Activated T-cell treated with anti-CD3 and anti-CD28 coated beads, Interleukin-2, amount 50 U/mL, for 4 hours (primary cell): ENCODE measurements around the gene YWHAH. TPM values are rescaled to one million over a fixed set of nuclear protein-coding genes. Genes with fewer than 3 reads are reported as not detected.
A peak's percentile ranks its signal among the peaks of the same experiment; 100 is the strongest.
"Not testable (repeated sequence)": the region's sequence is repeated elsewhere in the genome, so short reads cannot be mapped to it uniquely, and the experiment has no call there.

Experiments used
- ATAC-seq, 2 donors: fragments of 200-7000 bp; cut with Tn5 transposase; one replicate each; pipeline ENCODE4 v1.10.0; 2021
- DNase-seq: peaks from one replicate; pipeline ENCODE4 v3.0.0-alpha.2; 2020
- H3K27me3 Mint-ChIP-seq: one replicate; pipeline ENCODE4 v1.8.0; 2021; ENCODE audit warnings: low read depth, mixed read lengths
- H3K36me3 Mint-ChIP-seq: one replicate; pipeline ENCODE4 v1.8.0; 2022; ENCODE audit warnings: mixed read lengths; ENCODE audit not compliant: insufficient read depth
- H3K4me1 Mint-ChIP-seq: one replicate; pipeline ENCODE4 v1.8.0; 2021; ENCODE audit warnings: low read depth, mixed read lengths
- H3K4me3 Mint-ChIP-seq: one replicate; pipeline ENCODE4 v1.8.0; 2021; ENCODE audit warnings: mild to moderate bottlenecking, moderate library complexity, mixed read lengths
- H3K9me3 Mint-ChIP-seq: one replicate; pipeline ENCODE4 v1.8.0; 2021; ENCODE audit warnings: mixed read lengths
- total RNA-seq, 3 donors: library from RNA; stranded (reverse); gene quantifications; one replicate each; pipeline ENCODE4 v1.2.1, GENCODE V29; 2021

YWHAH gene
- total RNA-seq, 3 donors from 2014 or later = 63.0 to 88.6 (median 78.1) TPM

GRCh38 chr22:31970490-31971444 lies 26.4 kb downstream of the YWHAH start:
- Mint-ChIP-seq H3K9me3 (no peaks in the 10 kb centered on the region), H3K36me3 (no peaks in the 10 kb centered on the region), H3K4me1 (peaks cover 12% of the 10 kb centered on the region), H3K27me3 (peaks cover 2% of the 10 kb centered on the region), H3K4me3 (peak overlapping the region; percentile 75)
- ATAC-seq (peak; percentile 93 to 96), DNase-seq (peak; percentile 87)

GRCh38 chr22:31972180-31972579 lies 27.8 kb downstream of the YWHAH start:
- ATAC-seq = no peak

GRCh38 chr22:31973739-31974138 lies 29.4 kb downstream of the YWHAH start:
- no peaks in the 10 kb centered on the region for H3K36me3 Mint-ChIP-seq
- peaks cover 15% of the 10 kb centered on the region for H3K4me1 Mint-ChIP-seq
- ATAC-seq (no peak), DNase-seq (no peak)
- H3K27me3 Mint-ChIP-seq = peaks cover 2% of the 10 kb centered on the region
- no peaks in the 10 kb centered on the region for H3K9me3 Mint-ChIP-seq
- H3K4me3 Mint-ChIP-seq = no peak overlapping the region

More at GRCh38 chr22:31972180-31972579, 27.8 kb downstream of the YWHAH start:
- Mint-ChIP-seq H3K27me3 (peaks cover 2% of the 10 kb centered on the region), H3K4me3 (no peak overlapping the region), H3K9me3 (no peaks in the 10 kb centered on the region), H3K4me1 (peaks cover 14% of the 10 kb centered on the region), H3K36me3 (no peaks in the 10 kb centered on the region)
- DNase-seq = no peak

- DNase-seq = peak; percentile 74
- no peak overlapping the region for H3K4me3 Mint-ChIP-seq
- no peaks in the 10 kb centered on the region for H3K9me3 Mint-ChIP-seq
- H3K4me1 Mint-ChIP-seq = peaks cover 3% of the 10 kb centered on the region
- H3K36me3 Mint-ChIP-seq = no peaks in the 10 kb centered on the region
- H3K27me3 Mint-ChIP-seq = peaks cover 2% of the 10 kb centered on the region
- ATAC-seq = peak; percentile 92 to 95
These were observed 33.0 kb downstream of the YWHAH start for GRCh38 chr22:31977141-31977841.

GRCh38 chr22:31977939-31978338 lies 33.6 kb downstream of the YWHAH start:
- Mint-ChIP-seq H3K27me3 (peaks cover 2% of the 10 kb centered on the region), H3K4me1 (peaks cover 3% of the 10 kb centered on the region), H3K36me3 (no peaks in the 10 kb centered on the region), H3K9me3 (no peaks in the 10 kb centered on the region), H3K4me3 (no peak overlapping the region)
- no peak for ATAC-seq
- no peak for DNase-seq

GRCh38 chr22:31980628-31981027 lies 36.3 kb downstream of the YWHAH start:
- ATAC-seq (no peak), DNase-seq (no peak)
- no peaks in the 10 kb centered on the region for H3K36me3 Mint-ChIP-seq
- no peaks in the 10 kb centered on the region for H3K27me3 Mint-ChIP-seq
- no peak overlapping the region for H3K4me3 Mint-ChIP-seq
- no peaks in the 10 kb centered on the region for H3K9me3 Mint-ChIP-seq
- H3K4me1 Mint-ChIP-seq = peaks cover 3% of the 10 kb centered on the region

- not testable (repeated sequence) for DNase-seq, H3K4me1 Mint-ChIP-seq, H3K9me3 Mint-ChIP-seq, ATAC-seq, H3K36me3 Mint-ChIP-seq, H3K27me3 Mint-ChIP-seq, H3K4me3 Mint-ChIP-seq
These were observed 37.6 kb downstream of the YWHAH start for GRCh38 chr22:31981976-31982375.

GRCh38 chr22:31983911-31984656 lies 39.7 kb downstream of the YWHAH start:
- ATAC-seq (no peak), DNase-seq (no peak)
- peaks cover 2% of the 10 kb centered on the region for H3K27me3 Mint-ChIP-seq
- no peaks in the 10 kb centered on the region for H3K36me3 Mint-ChIP-seq
- no peaks in the 10 kb centered on the region for H3K9me3 Mint-ChIP-seq
- H3K4me3 Mint-ChIP-seq = no peak overlapping the region
- H3K4me1 Mint-ChIP-seq = no peaks in the 10 kb centered on the region

- no peak for DNase-seq
- Mint-ChIP-seq H3K27me3 (peaks cover 8% of the 10 kb centered on the region), H3K36me3 (no peaks in the 10 kb centered on the region), H3K9me3 (no peaks in the 10 kb centered on the region), H3K4me3 (no peak overlapping the region), H3K4me1 (no peaks in the 10 kb centered on the region)
- no peak for ATAC-seq
These were observed 42.9 kb downstream of the YWHAH start for GRCh38 chr22:31987218-31987617.

GRCh38 chr22:31991102-31991839 lies 46.9 kb downstream of the YWHAH start:
- Mint-ChIP-seq H3K9me3 (no peaks in the 10 kb centered on the region), H3K27me3 (peaks cover 8% of the 10 kb centered on the region), H3K4me1 (no peaks in the 10 kb centered on the region), H3K4me3 (no peak overlapping the region), H3K36me3 (no peaks in the 10 kb centered on the region)
- DNase-seq = no peak
- ATAC-seq = no peak

GRCh38 chr22:31995046-31995445 lies 50.7 kb downstream of the YWHAH start:
- no peaks in the 10 kb centered on the region for H3K9me3 Mint-ChIP-seq
- H3K4me1 Mint-ChIP-seq = no peaks in the 10 kb centered on the region
- ATAC-seq (no peak), DNase-seq (no peak)
- no peak overlapping the region for H3K4me3 Mint-ChIP-seq
- H3K36me3 Mint-ChIP-seq = no peaks in the 10 kb centered on the region
- H3K27me3 Mint-ChIP-seq = peaks cover 16% of the 10 kb centered on the region

- no peak for ATAC-seq
- DNase-seq = no peak
- Mint-ChIP-seq H3K4me3 (no peak overlapping the region), H3K9me3 (no peaks in the 10 kb centered on the region), H3K36me3 (no peaks in the 10 kb centered on the region), H3K27me3 (peaks cover 12% of the 10 kb centered on the region), H3K4me1 (peaks cover 2% of the 10 kb centered on the region)
These were observed 51.5 kb downstream of the YWHAH start for GRCh38 chr22:31995807-31996206.

- no peak overlapping the region for H3K4me3 Mint-ChIP-seq
- H3K27me3 Mint-ChIP-seq = peaks cover 9% of the 10 kb centered on the region
- DNase-seq = no peak
- no peak for ATAC-seq
- H3K4me1 Mint-ChIP-seq = peaks cover 2% of the 10 kb centered on the region
- H3K9me3 Mint-ChIP-seq = no peaks in the 10 kb centered on the region
- H3K36me3 Mint-ChIP-seq = no peaks in the 10 kb centered on the region
These were observed 54.5 kb downstream of the YWHAH start for GRCh38 chr22:31998784-31999385.
